Activated CD8-positive, alpha-beta memory T cell treated with anti-CD3 and anti-CD28 coated beads, Interleukin-2, amount 50 U/mL, for 24 hours (primary cell): Measurements from ENCODE around the gene ADAMTS13.

Experiments
- DNase-seq: peaks from one replicate; pipeline ENCODE4 v3.0.0-alpha.2; 2020; ENCODE audit errors: extremely low read depth

The ADAMTS13 gene

DNA sequence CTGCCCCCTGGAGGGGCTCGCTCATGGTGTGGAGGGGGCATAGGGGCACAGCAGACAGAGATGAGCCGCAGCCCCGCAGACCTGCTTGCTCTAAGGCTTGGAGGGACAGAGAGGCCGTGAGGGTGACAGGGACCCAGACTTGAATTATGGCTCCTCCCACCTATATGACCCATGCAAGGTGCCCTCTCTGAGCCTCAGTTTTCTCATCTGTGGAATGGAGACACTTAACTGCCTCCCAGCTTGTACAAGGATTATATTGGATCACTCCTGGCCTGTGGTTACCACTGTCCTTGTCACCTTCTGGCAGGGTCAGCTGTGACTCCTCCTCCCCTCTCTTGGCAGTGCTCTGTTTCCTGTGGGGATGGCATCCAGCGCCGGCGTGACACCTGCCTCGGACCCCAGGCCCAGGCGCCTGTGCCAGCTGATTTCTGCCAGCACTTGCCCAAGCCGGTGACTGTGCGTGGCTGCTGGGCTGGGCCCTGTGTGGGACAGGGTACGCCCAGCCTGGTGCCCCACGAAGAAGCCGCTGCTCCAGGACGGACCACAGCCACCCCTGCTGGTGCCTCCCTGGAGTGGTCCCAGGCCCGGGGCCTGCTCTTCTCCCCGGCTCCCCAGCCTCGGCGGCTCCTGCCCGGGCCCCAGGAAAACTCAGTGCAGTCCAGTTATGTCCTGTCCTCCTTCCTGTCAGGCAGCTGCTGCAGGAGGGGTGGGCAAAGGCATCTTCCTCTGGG, 32.9 kb downstream of the ADAMTS13 start:
- no peak for DNase-seq

DNA sequence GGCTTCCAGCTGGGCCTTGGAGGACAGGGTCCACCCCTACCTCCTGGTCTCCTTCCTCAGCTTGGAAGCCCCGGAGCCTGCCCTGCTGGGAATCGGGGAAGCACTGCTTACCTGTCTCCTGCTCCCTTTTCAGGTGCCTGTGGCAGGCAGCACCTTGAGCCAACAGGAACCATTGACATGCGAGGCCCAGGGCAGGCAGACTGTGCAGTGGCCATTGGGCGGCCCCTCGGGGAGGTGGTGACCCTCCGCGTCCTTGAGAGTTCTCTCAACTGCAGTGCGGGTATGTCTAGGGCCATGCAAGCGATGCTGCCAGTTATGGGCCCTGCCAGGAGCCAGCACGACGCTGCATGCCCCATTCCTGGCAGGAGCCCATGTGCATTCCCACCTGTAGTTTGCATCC, 33.8 kb downstream of the ADAMTS13 start:
- no peak for DNase-seq

DNA sequence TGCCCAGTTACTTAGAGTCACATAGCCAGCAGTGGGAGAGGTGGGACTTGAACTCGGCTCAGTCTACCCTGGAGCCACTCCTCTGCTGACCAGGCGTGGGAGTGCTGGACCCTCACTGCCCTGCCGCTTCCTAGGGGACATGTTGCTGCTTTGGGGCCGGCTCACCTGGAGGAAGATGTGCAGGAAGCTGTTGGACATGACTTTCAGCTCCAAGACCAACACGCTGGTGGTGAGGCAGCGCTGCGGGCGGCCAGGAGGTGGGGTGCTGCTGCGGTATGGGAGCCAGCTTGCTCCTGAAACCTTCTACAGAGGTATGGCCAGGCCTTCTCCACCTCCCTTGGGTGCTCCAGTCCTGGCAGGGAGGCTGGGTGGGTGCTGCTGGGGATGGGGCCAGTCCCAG, 34.2 kb downstream of the ADAMTS13 start:
- no peak for DNase-seq

DNA sequence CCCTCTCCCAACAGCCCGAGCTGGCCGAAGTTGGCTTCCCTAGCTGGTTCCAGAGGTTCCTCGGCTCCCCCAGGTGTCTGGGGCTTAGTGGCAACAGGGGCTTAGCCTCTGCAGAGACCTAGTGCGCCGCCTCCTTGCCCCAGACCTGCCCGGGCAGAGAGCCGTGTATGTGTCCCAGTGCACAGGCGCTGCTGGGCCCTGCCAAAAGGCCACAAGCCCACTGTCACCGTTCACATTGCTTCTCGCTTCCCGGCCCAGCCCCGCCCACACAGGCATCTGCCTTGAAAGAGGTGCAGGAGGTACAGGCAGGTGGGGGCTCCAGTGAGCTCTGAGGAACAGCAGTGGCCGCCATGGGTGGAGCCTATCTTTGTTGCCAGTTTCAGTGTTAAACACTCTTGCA, 35.1 kb downstream of the ADAMTS13 start:
- no peak for DNase-seq

DNA sequence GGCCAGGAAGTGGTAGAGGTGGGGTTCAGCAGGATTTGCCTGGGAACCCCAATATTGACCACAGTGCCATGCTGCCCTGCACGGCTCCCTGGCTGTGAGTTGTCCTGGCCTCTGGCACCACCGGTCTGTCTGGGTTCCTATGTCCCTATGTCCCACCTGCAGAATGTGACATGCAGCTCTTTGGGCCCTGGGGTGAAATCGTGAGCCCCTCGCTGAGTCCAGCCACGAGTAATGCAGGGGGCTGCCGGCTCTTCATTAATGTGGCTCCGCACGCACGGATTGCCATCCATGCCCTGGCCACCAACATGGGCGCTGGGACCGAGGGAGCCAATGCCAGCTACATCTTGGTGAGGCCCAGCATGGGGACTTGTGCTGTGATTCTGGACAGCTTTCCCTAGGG, 35.6 kb downstream of the ADAMTS13 start:
- DNase-seq = no peak

DNA sequence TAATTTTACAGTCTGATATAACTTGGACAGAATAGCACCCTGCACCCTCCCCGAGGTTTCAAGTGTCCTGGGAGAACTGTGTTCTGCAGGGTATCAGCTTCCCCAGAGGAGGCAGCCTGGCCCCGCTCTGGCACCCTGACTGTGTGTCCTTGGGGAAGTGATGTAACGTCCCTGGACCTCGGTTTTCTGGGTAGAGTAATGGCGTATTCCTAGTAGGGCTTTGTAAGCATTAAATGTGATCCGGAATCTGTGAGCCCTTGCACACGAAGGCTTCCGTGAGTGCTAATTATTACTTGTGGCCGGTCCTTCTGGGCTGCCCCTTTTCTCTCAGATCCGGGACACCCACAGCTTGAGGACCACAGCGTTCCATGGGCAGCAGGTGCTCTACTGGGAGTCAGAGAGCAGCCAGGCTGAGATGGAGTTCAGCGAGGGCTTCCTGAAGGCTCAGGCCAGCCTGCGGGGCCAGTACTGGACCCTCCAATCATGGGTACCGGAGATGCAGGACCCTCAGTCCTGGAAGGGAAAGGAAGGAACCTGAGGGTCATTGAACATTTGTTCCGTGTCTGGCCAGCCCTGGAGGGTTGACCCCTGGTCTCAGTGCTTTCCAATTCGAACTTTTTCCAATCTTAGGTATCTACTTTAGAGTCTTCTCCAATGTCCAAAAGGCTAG, 36.6 kb downstream of the ADAMTS13 start:
- DNase-seq = no peak

DNA sequence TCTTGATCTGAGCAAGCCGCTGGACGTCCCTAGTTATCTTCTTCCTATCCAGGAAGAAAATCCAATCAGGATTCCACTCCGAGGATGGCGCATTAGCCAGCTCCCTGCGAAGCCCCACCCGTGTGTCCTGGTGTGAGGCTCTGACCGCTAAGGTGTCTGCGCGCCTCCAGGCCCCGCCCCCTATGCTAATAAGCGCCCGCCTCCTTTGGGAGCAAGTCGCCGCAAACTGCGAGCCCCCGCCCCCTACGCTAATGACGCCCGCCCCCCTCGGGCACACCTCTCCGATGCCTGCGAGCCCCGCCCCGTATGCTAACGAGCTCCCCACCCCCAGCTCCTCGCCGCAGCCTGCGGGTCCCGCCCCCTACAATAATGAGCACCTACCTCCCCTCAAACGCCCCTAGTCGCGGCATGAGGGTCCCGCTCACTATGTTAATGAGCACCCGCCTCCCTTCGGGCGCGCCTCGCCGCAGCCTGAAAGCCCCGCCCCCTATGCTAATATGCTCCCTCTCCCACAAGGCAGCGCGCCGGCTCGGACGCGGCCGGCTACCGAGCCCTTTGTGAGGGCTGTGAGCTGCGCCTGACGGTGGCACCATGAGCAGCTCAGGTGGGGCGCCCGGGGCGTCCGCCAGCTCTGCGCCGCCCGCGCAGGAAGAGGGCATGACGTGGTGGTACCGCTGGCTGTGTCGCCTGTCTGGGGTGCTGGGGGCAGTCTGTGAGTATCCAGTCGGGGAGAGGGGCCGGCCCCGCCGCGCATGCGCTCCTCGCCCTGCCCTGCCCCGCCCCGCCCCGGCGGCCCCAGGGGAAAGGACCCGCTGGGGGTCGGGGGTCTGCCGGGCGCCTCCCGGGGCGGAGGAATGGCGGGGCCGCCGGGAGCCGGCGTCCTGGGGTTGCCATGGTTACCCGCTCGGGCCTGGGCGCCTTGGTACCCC, 37.6 kb downstream of the ADAMTS13 start, which contains the start of gene CACFD1:
TSS of gene CACFD1 (plus strand) at position 503 of the 929 bp plus-strand sequence. CDS start at position 592, 89 bp downstream.
- DNase-seq = peak; percentile 88

DNA sequence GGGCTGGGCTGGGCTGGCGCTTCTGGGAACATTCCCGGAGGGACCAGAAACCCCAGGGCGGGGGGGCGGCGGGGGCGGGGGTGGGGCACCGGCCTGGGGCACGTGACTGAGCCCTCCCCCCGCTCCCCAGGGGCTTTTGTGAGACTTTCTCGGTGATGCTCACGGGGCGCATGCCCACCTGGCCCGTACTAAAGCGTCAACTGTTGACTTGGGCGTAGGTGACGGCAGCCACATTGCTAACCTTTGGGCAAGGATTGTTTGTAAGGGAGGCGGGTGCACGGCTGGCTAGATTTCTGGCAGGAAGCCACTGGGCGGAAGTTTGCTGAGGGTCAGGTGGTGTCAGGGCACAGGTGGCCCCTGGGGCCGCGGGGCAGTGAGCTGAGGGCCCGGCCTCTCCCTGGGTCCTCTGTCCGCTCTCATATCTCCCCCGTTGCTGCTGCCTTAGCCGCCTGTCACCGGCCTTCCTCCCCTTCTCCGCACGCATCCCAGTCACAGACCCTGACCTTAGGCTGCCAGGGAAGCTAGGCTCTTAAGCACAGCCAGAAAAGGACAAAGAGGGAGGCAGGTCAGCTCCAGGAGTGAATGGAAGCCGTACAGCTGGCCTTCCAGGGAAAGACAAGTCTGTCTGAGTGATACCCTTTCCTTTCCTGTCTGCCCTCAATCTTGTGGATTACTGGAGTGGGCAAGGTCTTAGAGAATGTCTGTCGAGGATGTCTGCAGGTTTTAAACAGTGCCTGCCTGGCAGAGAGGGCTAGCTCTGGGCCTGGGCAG, 38.4 kb downstream of the ADAMTS13 start:
- DNase-seq = no peak

DNA sequence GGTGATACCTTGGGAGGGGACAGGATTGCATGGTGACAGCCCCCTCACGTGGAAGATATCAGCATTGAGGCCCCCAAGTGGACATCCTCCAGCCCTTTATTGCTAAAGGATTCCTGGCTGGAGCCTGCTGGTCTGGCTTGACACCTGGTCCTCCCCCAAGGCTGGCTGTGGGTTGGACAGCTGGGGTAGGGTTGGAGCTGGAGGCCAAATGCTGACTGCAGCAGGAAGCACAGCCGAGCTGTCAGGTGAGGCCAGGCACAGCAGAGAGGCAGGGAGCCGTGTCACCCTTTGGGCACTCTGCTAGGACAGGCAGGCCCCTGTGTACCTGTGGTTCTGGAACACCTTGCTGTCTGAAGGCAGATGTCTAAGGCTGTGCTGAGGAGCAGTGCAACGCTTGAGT, 39.8 kb downstream of the ADAMTS13 start:
- no peak for DNase-seq

DNA sequence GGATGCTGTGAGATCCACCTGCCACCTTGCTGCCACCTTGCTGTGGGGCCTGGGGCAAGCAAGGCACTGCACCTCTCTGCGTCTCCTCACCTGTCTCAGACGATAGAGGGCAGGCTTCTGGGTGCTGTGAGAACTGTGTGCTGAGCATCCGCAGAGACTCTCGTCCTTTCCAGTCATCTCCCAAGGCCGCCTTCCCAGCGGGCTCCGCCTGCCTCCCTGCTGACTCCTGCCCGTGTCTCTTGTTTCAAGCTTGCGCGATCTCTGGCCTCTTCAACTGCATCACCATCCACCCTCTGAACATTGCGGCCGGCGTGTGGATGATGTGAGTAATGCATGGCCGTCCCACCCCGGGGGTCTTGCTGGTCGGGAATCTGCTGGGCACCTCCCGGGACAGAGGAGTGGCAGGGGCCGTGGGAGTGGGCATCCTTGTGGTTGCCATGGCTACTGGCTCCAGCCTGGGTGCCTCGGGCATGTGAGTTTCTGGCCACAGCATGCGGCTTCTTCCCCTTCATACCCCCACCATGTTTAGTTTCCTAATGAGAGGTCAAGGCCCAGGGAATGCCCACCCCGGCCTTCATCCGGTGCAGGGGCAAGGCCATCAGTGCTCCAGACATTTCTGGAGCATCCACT, 41.2 kb downstream of the ADAMTS13 start:
- no peak for DNase-seq

DNA sequence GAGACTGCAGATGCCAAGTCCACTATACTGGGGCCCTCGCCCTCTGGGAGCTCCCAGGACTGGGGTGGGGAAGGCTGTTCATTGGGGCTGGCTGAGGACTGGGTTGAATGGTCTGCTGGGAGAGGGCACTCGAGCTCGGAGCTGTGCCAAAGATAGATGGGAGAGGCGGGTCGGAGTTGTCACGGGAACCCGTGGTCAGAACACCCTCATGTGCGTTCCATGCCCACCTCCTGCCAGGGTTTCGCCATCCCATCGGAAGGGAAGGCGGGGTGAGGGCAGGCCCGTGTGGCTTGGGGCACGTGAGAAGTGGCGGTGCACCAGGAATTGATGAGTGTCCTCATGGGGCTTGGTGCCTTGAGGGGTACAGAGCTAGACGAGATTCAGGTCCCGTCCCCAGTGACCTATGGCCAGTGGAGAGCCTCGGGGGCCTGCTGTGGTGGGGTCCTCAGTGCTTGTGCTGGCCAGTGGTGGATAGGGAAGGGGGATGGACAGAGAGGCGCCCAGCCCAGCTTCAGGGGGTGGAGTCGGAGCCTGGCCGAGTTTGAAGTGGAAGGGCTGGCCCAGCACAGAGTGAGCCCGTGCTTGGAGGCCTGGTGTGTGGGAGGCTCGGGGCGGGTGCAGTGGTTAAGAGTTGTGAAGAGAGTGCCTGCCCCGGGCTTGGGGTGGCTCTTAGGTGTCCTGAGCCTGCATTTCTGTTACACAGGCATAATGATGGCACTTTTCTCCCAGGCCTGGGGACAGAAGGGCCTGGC, 41.9 kb downstream of the ADAMTS13 start:
- no peak for DNase-seq

DNA sequence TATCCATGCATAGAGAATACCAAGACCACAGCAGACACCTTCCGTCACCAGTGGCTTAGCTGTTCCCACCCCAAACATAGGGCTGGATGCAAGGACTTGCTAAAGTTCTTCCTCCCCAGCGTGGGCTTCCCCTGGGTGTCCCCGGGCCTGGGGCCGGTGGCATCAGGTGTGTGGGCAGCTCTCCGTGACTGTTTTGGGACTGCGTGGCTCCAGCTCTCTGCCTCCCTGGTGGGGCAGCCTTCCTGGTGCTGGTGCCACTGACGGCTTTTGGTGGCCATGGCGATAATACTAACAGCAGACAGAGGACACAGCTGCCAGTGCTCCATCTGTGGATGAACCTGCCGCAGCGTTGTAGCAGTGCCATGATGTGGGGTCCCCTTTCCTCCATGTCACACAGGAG, 42.5 kb downstream of the ADAMTS13 start:
- DNase-seq = no peak

DNA sequence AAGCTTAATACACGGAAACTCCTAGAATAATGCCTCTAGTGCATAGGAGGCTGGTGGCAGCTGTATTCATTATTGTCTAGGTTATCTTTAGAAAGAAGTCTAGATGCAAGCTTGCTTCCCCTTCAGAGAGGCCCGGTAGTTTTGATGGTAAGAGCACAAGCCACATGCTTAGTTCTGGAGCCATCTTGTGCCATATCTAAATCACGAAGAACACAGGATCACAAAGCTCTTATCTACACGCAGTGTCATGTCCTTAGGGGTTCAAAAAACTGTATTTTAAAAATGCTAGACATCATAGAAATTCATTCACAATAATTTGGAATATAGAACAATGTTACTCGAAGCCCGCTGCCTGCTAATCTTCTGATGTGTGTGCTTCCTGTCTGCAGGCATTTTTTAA, 43.8 kb downstream of the ADAMTS13 start:
- no peak for DNase-seq

DNA sequence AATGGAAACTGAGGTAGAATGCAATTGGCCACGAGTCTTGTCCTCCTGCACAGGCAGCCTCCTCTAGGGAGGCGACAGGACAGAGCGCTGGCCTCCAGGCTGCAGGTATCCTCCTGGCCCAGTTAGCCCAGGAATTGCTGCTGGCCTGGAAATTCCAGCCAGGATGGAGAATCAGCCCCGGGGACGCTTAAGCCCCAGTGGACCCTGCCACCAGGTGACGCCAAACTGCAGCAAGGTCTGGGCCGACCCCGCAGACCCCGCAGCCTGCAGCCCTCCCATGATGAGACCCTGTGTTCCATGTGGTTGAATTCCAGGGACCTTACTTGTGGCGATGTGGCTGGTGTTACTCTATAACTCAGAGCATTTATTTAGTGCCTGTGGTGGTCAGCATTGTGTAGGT, 44.9 kb downstream of the ADAMTS13 start:
- no peak for DNase-seq

DNA sequence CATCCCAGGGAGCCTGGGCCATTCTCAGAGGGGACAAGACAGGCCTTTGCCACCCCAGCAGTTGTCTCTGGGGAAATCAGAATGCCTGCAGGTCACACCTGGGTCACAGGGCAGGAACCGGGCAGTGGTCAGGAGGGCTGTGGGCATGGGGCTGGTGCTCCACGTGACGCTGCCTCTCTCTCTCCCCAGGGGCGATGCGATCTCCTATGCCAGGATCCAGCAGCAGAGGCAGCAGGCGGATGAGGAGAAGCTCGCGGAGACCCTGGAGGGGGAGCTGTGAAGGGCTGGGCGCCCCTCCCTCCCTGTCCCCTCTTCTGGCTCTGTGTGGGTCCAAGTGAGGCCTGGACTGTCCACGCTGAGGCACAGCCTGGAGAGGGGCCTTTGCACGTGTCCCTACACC, 46.2 kb downstream of the ADAMTS13 start:
- DNase-seq = no peak

DNA sequence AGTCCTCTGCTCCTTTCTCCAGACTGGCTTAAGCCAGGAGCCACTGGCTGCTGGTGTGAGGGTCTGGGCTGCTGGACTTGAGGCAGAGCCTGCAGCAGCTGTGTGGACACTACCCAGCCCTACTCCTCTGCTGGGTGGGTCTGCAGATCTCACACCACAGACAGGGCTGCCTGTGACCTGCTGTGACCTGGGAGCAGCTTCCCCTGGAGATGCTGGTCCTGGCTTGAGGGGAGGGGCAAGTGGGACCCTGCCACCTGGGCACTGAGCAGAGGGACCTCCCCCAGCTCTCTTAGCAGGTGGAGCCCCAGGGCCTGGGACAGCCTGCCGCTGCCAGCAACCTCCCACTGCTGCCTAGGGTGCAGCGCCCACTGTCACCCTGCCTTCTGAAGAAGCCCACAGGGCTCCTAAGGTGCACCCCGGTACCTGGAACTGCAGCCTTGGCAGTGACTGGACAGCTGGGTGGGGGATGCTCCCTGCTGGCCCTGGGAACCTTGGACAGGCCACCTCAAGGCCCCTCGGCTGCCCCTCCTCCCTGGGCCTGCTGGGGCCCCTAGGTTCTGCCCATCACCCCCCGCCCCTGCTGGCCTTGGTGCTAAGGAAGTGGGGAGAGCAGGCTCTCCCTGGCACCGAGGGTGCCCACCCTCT, 46.7 kb downstream of the ADAMTS13 start:
- no peak for DNase-seq

DNA sequence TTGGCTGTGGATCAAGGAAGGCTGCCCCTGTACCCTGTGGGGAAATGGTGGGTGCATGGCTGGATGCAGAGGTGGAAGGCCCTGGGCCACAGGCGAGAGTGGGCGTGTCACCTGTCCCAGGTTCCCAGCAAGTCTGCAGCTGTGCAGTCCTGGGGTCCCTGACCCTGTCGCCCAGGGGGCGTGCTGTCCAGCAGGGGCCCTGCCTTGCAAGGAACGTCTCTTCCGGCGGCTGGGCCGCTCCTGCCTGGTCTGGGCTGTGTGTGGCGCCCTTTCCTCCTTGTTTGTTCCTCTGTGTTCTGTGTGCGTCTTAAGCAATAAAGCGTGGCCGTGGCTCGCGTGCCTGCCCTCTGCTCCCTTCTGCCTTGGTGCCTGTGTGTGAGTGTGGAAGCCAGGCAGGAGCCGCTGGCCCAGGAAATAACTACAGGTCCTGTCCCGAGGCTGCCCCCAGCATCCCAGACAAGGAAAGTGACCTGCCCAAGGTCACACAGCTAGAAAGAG, 48.3 kb downstream of the ADAMTS13 start:
- no peak for DNase-seq

DNA sequence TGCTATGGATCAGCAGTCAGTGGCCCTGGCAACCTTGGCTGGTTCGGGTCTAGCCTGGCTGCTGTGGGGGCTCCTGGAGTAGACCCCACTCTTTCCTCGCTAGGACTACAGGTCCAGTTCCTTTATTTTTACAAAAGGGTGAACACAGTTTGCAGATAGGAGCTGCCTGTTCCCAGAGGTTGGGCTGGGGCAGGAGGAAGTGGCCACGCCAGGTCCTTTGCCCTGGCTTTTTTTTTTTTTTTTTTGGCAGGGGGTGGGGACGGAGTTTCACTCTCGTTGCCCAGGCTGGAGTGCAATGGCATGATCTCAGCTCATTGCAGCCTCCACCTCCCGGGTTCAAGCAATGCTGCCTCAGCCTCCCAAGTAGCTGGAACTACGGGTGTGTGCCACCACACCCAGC, 48.8 kb downstream of the ADAMTS13 start:
- DNase-seq = no peak

DNA sequence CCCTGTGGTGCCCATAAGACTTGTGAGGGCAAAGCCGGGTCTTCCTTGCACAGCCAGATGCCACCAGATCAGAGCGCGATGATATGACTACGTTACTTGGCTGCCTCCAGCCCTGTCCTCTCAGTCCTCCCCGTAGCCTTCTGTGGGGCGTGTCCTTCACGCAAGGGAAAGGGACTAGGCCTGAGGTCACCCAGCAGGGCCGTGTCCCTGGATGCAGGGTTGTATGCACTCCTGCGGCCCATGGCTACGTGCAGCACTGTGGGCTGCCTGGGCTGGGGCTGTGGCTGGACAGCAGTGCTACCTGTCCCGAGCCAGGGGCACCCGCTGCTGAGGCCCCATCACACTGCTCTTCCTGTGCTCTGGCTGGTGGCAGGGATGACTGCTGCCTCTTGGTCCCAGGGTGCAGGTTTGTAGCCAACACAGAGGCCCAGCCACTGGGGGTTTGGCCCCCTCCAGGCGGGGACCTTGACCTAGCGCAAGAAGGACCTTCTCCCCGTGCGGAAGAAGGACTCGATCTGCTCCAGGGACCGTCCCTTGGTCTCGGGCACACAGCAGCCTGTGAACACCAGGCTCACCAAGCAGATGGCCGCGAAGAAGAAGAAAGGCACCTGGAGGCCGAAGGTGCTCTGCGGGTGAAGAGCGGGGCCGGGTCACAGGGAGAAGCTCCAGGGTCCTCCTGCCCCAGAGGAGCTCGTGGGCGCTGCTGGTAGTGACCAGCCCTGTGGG, 49.5 kb downstream of the ADAMTS13 start:
- no peak for DNase-seq
